HG02970 (cell line): ENCODE measurements around the gene TFDP2.
"Not testable (repeated sequence)": the region's sequence is repeated elsewhere in the genome, so short reads cannot be mapped to it uniquely, and the experiment has no call there.

Experiments
- ATAC-seq: cut with Tn5 transposase; IDR thresholded peaks from one replicate; pipeline ENCODE4 v1.9.1; 2021; ENCODE audit warnings: mild to moderate bottlenecking, moderate library complexity, moderate number of reproducible peaks; ENCODE audit not compliant: unreplicated experiment, low FRiP score

TFDP2 gene

DNA sequence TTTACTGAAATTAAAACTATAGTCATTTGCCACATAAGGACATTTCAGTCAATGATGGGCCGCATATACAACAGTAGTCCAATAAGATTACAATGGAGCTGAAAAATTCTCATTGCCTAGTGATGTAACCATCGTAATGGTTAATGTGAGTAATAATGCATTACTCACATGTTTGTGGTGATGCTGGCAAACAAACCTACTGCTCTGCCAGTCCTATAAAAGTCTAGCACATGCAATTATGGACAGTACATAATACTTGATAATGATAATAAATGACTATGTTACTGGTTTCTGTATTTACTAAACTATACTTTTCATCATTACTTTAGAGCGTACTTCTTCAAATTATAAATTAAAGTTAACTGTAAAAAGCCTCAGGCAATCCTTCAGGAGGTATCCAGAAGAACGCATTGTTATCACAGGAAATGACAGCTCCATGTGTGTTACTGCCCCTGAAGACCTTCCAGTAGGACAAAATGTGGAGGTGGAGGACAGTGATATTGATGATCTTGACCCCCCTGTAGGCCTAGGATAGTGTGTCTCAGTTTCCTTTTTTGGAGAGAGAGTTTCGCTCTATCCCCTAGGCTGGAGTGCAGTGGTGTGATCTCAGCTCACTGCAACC, 170.2 kb downstream of the TFDP2 start:
- no peak for ATAC-seq

DNA sequence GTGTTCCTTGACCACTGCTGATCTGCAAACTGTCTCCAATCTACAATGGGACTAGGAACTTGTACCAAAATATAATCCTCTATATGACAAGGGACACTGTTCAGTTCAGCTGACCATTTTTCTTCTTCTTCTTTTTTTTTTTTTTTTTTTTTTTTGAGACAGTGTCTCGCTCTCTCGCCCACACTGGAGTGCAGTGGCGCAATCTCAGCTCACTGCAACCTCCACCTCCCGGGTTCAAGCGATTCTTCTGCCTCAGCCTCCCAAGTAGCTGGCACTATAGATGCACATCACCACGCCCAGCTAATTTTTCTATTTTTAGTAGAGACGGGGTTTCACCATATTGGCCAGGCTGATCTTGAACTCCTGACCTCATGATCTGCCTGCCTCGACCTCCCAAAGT, 174.6 kb downstream of the TFDP2 start:
- not testable (repeated sequence) for ATAC-seq

DNA sequence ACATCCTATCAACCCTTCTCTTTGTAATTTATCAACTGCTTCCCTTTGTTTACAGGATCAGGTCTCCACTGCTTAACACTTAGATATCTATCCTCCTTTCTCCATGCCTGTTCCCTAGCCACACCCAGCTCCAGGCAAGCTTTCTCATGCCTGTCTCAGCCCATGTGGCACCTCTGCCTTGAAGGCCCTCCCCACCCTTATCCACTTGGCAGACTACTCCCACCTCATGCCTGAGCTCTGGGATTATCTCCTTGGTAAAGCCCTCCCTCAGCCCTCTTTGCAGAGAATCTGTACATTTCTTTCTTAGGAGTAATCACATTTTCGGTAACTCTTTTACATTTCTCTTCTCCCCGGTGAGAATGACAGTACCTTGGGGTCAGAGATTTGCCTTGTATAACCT, 176.9 kb downstream of the TFDP2 start:
- ATAC-seq = no peak

DNA sequence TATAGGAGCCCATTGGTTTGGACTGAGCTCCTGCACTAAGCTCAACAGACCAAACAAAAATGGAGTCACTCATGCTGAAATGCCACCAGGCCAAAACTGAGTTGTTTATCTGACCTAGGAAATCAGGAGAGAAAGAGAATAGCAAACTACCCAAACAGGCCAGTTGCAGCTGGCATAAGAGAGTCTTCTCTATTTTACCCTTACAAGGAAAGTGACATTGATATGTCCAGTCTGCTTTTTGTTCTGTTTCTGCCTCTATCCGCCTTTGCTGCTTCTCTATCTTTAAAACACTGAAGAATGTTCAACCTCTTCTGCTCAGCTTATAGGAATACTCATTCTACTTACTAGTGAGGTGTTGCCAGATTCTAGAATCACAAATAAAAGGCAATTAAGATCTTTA, 177.8 kb downstream of the TFDP2 start:
- no peak for ATAC-seq

DNA sequence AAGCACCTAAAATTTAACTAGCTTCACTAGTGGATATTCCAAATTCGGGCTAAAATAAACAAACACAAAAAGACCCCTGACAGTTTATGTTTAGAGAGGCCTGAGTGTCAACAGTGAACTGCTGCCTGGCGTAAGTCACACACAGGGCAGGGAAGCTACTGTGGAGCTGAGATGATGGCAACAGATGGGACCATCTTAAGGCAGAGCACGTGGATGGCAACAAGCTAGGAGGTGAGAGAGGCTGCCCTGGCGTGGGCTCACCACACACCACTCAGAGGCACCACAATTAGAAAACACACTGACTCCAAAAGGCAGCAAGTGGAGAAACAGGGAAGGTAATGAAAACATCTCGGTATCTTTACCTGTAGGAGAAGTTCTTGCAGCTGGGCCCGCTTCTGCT, 179.6 kb downstream of the TFDP2 start:
- ATAC-seq = no peak

DNA sequence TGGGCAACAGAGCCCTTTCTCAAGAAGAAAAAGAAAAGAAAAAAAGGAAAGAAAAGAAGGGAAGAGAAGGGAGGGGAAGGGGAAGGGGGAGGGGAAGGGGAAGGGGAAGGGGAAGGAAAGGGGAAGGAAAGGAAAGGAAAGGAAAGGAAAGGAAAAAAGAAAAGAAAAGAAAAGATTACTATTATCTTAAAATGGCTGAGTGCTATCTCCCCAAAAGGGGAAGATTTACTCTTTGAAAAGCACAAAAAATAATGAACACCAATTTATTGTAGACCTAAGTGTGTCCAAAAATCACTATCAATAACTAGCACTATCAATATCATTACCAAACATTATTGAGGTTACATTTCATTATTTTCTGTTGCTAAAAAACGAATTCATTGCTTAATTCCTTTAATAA, 183.9 kb downstream of the TFDP2 start:
- no peak for ATAC-seq

DNA sequence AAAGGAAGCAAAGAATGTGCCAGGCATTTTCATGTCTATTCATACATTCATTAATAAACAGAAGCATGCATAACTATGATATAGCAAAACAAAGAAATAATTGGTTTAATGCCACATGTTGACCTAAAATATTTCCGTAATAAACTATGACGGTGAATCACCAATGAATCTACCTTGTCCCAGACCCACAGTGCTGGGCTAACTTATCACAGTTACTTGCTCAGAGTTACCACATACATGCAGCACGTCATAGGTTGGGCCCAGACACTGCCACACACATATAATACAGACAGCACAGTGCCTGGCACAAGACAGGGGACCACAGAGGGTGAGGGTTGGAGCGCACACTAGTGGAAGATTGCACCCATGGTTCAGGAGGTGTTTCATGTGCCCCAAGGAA, 186.0 kb downstream of the TFDP2 start:
- no peak for ATAC-seq

DNA sequence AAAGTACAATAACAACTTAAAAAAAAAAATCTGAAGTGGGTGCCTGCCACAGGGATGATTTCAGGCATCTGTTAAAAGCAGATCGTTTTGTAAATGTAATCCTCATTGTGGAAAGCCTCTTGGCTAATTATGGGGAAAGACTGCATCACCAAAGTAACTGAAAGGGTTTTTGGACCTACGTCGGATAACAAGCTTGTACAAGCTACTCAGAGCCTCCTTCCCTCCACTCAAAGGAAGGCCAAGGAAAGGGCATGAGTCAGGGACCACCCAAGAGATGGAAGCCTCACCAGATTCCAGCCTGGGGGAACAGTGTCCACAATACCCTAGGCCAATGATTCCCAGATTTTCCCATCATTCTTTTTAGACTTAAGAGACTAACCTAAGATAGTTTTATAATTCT, 188.6 kb downstream of the TFDP2 start:
- ATAC-seq = no peak

DNA sequence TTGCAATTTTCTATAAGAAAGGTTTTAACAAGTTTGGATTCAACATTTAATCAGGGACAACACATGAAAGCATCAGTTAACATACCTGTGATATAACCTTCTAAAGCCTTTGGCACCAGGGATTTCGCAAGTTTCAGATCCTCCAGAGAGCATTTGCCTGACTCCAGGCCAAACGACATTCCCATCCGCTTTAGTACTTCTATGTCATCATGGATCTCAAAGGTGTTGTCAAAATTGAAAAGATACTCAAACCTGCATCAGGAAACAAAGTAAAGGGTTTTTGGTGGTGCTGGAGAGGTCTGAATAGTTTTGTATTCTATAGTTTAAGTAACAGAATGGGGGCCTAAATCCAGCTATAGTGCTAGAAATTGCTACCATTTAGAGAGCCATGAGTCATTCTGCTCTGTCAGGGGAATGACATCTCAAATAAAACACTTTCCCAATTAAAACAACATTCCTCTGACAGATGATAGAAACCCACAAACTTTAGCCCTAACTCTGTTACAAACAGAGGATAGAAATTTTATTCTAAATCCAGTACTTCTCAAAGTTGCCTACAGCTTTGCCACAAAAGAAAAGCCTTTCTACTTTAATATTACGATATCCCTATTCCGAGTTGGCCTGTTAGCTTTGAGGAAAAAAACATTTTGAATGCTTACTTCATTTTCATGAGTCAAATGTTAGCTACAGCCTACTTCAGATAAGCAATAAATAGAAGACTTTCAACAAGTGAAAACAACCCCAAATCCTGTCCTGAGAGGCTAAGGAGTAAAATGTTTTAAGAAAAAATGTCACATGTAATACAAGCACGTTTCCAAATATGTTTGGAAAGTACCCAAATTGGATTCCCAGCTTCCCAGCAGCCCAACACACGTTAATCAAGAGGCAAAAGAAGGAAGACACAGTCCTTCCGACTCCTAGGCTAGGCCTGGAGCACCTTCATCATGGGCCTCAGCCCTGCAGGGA, 189.5 kb downstream of the TFDP2 start:
- no peak for ATAC-seq

DNA sequence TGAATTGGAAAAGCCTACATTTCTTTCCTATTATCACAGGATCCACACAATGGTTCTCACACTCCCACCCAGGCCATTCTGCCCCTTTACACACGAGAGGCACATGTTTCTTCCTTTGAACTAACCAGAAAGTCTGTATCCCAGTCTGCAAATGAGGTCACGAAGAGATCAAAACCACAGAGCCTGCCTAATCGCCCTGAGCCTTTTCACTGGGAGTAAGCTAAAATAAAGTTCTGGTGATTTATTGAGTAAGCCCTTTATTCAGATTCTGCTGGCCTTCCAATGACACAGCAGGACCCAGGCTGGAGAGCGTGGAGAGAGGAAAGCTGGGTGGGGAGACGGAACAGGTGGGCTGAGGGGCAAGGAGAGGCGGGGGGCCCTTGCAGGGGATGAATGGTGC, 194.2 kb downstream of the TFDP2 start:
- ATAC-seq = no peak

DNA sequence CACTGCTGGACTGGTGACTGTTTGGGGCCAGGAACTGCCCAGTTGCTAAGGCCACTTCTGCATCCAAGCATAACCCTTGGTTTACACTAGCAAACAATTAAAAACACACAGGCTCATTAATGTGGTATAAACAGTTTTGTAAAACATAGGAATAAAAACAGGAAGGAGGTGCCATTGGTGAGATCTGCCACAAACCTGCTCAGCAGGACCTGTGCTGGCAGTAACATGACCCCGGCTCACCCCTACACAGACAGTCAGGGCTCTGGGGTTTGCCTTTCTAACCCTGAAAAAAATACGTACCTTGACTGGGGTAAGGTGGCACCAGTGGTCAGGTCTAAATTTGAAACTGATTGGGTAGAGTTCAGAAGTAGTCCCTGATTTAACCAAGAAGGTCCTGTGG, 196.7 kb downstream of the TFDP2 start:
- no peak for ATAC-seq

DNA sequence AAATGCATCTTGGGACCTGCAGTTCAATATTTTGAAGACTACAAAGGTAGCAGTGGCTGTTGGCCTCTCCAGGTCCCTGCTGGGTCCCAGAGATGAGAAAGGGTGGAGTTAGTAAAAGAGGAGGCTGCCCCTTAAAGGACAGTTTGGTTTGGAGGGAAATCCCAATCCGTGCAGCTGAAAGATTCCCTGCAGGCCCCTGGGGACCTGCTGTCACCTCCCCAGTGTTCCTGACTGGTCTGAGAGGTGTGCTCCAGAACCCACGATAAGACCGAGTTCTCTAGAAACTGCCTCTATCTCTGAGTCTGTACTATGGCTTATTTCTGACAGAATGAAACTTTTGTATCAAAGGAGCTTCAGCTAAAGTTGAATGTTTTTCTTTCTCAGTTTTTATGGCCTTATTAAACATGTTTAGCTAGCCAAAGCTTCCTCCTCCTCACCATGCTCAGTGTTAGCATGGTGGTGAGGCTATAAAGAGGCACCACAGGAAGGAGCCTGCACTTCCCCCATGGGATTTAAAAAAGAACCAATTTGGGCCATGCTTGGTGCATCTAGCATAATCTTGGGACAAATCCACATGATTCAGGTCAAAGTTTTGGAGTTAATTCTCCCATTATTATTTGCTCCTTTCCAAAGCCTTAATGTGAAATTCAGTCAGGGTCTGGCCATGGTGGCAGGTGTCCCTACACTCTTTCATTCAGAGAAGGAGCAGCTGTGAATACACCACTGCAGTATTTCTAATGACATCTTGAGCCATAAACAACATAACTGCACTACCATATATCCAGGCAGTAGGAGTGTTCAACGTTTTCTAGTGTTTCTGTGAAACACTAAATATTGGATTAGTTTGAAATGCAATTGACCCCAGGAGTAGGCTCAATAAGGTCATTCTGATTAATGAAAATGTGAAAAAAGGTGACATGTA, 198.5 kb downstream of the TFDP2 start:
- no peak for ATAC-seq

DNA sequence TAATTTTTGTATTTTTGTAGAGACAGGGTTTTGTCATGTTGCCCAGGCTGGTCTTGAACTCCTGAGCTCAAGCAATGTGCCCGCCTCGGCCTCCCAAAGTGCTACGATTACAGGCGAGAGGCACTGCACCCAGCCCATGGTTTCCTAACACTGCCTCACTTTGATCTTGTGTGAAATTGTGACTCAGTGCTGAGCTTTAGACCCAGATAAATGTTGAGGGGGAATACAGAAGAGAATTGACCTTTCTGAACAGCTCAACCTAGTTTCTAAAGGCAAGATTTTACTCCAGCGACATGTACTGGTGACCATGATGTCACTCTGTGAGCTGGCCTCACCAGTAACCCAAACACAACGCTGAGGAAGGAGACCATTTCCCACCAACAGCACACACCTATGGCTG, 199.4 kb downstream of the TFDP2 start:
- no peak for ATAC-seq

DNA sequence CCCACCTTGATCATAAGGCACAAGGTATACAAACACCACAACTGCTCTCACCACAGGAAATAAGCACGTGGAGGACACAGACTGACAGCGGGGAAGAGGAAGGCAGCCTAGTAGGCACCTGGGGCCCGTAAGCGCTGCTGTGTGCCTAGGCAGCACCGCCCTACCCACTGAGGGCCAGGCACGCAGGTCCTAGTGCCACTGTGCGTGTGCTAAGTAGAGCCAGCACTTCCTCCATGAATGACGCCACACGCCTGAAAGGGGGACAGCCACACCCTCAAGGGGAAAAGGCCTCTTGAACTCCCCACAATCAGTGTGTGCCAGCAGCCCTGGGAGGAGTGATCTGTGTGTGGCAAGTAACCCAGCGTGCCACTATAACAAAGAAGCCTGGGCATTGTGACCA, 199.9 kb downstream of the TFDP2 start:
- no peak for ATAC-seq

DNA sequence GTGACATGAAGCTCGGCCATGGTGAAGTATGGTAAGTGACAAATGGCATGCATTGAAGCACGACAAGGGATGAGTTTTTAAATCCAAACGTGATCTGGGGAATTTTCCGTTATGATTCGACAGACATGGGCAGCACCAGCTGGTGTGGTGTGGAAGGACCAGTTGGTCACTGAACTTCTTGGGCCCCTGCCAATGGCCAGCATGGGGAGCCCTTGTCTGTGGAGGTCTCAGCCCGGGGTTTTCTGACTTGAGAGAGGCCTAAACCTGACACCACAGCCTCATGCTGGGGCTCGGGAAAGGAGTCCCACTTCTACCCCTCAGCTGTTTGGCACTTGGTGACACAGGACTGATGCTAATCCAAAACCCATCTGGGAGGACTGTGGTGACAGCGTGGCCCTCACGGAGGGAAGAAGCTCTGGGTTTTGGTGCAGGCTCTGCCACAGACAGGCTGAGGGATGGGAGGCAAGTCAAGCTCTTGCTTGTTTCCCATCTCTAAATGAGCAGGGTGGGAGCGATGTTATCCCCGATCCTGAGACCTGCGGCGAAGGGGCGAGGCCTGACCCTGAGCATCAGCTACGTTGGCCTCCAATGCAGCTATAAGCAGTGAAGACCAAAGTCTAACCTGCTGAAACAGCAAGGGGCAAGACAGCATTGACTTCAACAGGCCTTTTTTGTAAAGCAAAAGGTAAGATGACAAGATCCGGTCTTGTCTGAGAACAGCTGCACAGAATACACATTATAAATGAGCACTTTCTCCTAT, 203.4 kb downstream of the TFDP2 start:
- no peak for ATAC-seq

DNA sequence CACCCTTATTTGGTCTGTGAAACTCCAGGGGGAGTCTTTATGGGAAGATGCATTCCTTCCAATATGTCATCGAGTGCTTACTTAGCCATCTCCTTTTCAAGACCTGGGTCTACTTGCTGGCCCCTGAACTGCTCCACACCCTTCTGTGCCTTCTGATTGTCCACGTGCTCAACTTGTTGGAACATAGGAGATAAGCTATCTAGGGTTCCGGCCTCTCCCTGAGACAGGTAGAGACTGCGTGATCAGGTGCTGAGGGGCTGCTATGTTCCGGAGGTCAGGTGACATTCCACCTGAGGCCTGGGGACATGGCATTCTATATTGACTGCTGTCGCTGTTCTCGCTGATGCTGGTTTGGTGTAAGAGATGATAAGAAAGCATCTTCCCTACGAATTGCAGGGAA, 207.3 kb downstream of the TFDP2 start:
- no peak for ATAC-seq

DNA sequence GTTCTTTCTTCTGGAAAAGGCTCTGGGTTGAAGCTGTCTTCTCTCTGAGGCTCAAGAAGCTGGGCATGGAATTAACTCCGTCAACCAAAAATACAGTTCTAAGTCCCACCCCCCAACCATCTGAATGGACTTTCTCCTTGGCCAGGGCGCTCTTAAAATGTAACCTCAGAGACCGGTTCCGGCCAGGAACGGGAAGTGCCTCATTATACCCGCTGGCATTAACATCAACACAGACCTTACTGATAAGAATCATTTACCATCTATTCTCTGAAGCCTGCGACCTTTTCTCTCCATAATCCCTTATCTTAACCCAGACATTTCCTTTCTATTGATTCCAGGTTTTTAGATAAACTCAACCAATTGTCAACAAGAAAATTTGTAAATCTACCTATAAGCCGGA, 208.3 kb downstream of the TFDP2 start:
- ATAC-seq = no peak

DNA sequence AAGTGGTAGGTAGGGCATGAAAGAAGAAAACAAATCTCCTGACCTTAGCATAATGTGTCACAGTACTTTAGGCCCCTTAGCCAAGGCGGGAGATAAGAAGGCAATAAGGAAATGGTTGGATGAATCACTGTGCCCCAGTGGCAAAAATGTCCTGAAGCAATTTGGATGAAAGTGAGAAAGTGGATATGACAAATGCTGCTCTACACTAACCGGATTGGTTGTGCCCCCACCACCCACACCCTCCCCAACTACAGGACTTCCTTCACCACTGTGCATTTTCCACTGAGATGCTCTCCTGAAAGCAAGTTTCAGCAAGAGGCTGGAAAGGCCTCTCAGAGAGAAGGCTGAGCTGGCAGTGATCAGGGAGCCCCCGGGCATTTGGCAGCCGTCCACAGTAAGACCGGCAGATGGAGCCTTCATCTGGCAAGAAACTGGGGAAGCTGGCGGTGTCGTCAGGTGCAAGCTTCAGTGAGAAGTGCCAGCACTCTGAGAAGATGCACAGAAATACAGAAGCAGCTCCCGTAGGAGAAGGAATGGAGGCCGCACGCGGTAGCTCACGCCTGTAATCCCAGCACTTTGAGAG, 209.1 kb downstream of the TFDP2 start:
- ATAC-seq = no peak

DNA sequence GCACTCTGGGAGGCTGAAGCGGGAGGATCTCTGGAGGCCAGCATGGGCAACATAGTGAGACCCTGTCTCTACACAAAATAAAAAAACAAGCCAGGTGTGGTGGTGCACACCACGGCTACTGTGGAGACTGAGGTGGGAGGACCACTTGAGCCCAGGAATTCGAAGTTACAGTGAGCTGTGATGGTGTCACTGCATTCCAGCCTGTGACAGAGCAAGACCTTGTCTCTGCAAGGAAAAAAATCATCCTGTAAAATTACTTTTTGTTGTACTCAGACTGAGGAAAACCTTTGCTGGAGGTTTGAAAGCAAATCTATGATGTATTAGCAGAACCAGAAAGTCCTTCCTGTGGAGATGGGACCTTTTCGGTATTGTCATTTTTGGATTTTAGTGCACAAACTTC, 209.6 kb downstream of the TFDP2 start:
- no peak for ATAC-seq

DNA sequence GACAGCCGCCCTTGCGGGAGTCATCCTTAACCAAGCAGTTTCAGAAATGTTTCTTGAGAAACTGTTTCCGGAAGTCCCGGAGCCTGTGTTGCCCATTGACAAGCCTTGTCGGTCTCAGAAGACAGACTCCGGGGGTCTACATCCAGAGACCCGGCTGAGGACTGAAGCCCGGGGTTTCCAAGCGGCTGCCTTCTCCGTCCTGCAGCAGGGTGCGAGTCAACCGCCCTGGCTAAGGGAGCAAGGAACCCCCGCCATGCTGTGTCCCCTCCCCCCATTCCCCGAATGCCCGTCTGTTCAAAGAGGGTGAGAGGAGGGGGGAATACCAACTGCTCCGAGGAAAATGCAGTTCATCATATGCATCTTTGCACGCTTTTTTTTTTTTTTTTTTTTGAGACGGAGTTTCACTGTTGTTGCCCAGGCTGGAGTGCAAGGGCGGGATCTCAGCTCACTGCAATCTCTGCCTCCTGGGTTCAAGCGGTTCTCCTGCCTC, 211.3 kb downstream of the TFDP2 start:
- no peak for ATAC-seq
